Liver (tissue), 9 donors: ENCODE data around the gene MARCOL. TPM values are rescaled to one million over a fixed set of nuclear protein-coding genes. Genes with fewer than 3 reads are reported as not detected.

Experiments used
- DNase-seq: peaks from one replicate; pipeline ENCODE4 v3.0.0-alpha.2; 2017; ENCODE audit warnings: low spot score
- H3K27ac ChIP-seq, 2 donors: one replicate each; pipeline ENCODE4 v1.7.0; 2013; ENCODE audit warnings: inconsistent platforms in 2 of 2, low read length in 2 of 2, control low read depth in 1 of 2, low read depth in 1 of 2, mild to moderate bottlenecking in 1 of 2
- H3K27me3 ChIP-seq, 4 donors: one replicate each; pipeline versions ENCODE4 v1.6.1 to v1.7.0; 2013; ENCODE audit warnings: low read length in 3 of 4, inconsistent platforms in 1 of 4, mild to moderate bottlenecking in 1 of 4, moderate library complexity in 1 of 4; ENCODE audit not compliant: control insufficient read depth in 4 of 4, insufficient read depth in 4 of 4
- H3K36me3 ChIP-seq, 4 donors: one replicate each; pipeline versions ENCODE4 v1.6.1 to v1.7.0; 2013; ENCODE audit warnings: low read length in 3 of 4, mild to moderate bottlenecking in 3 of 4, low read depth in 1 of 4, moderate library complexity in 1 of 4; ENCODE audit not compliant: control insufficient read depth in 4 of 4, insufficient read depth in 3 of 4
- H3K4me1 ChIP-seq, 4 donors: one replicate each; pipeline versions ENCODE4 v1.6.1 to v1.7.0; 2013; ENCODE audit warnings: low read length in 3 of 4, mild to moderate bottlenecking in 3 of 4, moderate library complexity in 1 of 4; ENCODE audit not compliant: control insufficient read depth in 4 of 4, insufficient read depth in 4 of 4
- H3K4me3 ChIP-seq, 3 donors: one replicate each; pipeline versions ENCODE4 v1.6.1 to v1.7.0; 2013; ENCODE audit warnings: low read length in 3 of 3, control low read depth in 1 of 3, low read depth in 1 of 3, mild to moderate bottlenecking in 1 of 3
- H3K9ac ChIP-seq, 2 donors: one replicate each; pipeline ENCODE4 v1.7.0; 2013; ENCODE audit warnings: low read length in 2 of 2, mild to moderate bottlenecking in 2 of 2, moderate library complexity in 2 of 2, control low read depth in 1 of 2, low read depth in 1 of 2
- H3K9me3 ChIP-seq, 4 donors: one replicate each; pipeline versions ENCODE4 v1.6.1 to v1.7.0; 2013; ENCODE audit warnings: low read length in 3 of 4; ENCODE audit not compliant: control insufficient read depth in 4 of 4
- EGR1 ChIP-seq, 2 donors: IDR thresholded peaks; 2 replicates each; pipeline ENCODE4 v1.6.1; 2016 to 2018; ENCODE audit warnings: antibody characterized with exemption in 2 of 2, low read depth in 2 of 2
- FOXA1 ChIP-seq: IDR thresholded peaks from 2 replicates; pipeline ENCODE4 v1.6.1; 2016; ENCODE audit warnings: antibody characterized with exemption
- FOXA2 ChIP-seq: IDR thresholded peaks from 2 replicates; pipeline ENCODE4 v1.6.1; 2016; ENCODE audit warnings: antibody characterized with exemption
- GABPA ChIP-seq, 2 donors: IDR thresholded peaks in 1 of 2; conservative IDR thresholded peaks in 1 of 2; 2 replicates each; pipeline ENCODE4 v1.6.1; 2016; ENCODE audit warnings: antibody characterized with exemption in 2 of 2, mild to moderate bottlenecking in 1 of 2, moderate library complexity in 1 of 2
- HNF4A ChIP-seq, 2 donors: conservative IDR thresholded peaks; 2 replicates each; pipeline ENCODE4 v1.6.1; 2016; ENCODE audit warnings: antibody characterized with exemption in 2 of 2, mild to moderate bottlenecking in 2 of 2
- HNF4G ChIP-seq: IDR thresholded peaks from 2 replicates; pipeline ENCODE4 v1.6.1; 2016; ENCODE audit warnings: antibody characterized with exemption
- JUND ChIP-seq, 2 donors: IDR thresholded peaks; 2 replicates each; pipeline ENCODE4 v1.6.1; 2016; ENCODE audit warnings: antibody characterized with exemption in 2 of 2
- NR2F2 ChIP-seq: IDR thresholded peaks from 2 replicates; pipeline ENCODE4 v1.6.1; 2016; ENCODE audit warnings: antibody characterized with exemption
- RAD21 ChIP-seq, 2 donors: IDR thresholded peaks; 2 replicates each; pipeline ENCODE4 v1.6.1; 2016; ENCODE audit warnings: antibody characterized with exemption in 2 of 2, mild to moderate bottlenecking in 2 of 2
- RXRA ChIP-seq, 2 donors: IDR thresholded peaks; 2 replicates each; pipeline ENCODE4 v1.6.1; 2017 to 2018; ENCODE audit warnings: antibody characterized with exemption in 2 of 2, mild to moderate bottlenecking in 1 of 2
- TAF1 ChIP-seq: conservative IDR thresholded peaks from 2 replicates; pipeline ENCODE4 v1.6.1; 2016; ENCODE audit warnings: antibody characterized with exemption, mild to moderate bottlenecking
- YY1 ChIP-seq: IDR thresholded peaks from 2 replicates; pipeline ENCODE4 v1.6.1; 2016; ENCODE audit warnings: antibody characterized with exemption, mild to moderate bottlenecking
- WGBS: extraction: QIAGEN DNeasy Blood & Tissue Kit; methylation state at CpG from one replicate; pipeline ENCODE4 v1.1.7; 2013; 5-methylcytosine and 5-hydroxymethylcytosine counted together
- polyA plus RNA-seq, 2 donors: library from polyadenylated mRNA; stranded (reverse) in 1 of 2; unstranded in 1 of 2; fragments of 200-250 nt in 1 of 2; fragments of >200 nt in 1 of 2; fragmentation: Nextera tagmentation in 1 of 2; extraction: Ambion mirVana in 1 of 2; gene quantifications; one replicate each; pipeline versions ENCODE4 v1.2.1 to v1.2.3, GENCODE V29; 2013 to 2015
- total RNA-seq, 2 donors: library from RNA; depleted of rRNA; stranded (reverse); fragments of >200 nt; gene quantifications; one replicate each; pipeline ENCODE4 v1.2.3, GENCODE V29; 2014
- TF ChIP-seq, protein P1 (sequence below): IDR thresholded peaks from 2 replicates; pipeline ENCODE4 v1.6.1; 2016; ENCODE audit warnings: antibody characterized with exemption, mild to moderate bottlenecking
- TF ChIP-seq, protein P2 (sequence below): IDR thresholded peaks from 2 replicates; pipeline ENCODE4 v1.6.1; 2016; ENCODE audit warnings: antibody characterized with exemption
- TF ChIP-seq, protein P3 (sequence below): IDR thresholded peaks from 2 replicates; pipeline ENCODE4 v1.6.1; 2016; ENCODE audit warnings: antibody characterized with exemption
- TF ChIP-seq, protein P4 (sequence below): IDR thresholded peaks from 2 replicates; pipeline ENCODE4 v1.6.1; 2016; ENCODE audit warnings: antibody characterized with exemption
- donor health status: healthy.
- donor health status: healthy.
- donor health status: healthy.
- donor health status: healthy.
- donor health status: healthy.

MARCOL gene
- total and polyA plus RNA-seq, 4 donors: not detected

DNA sequence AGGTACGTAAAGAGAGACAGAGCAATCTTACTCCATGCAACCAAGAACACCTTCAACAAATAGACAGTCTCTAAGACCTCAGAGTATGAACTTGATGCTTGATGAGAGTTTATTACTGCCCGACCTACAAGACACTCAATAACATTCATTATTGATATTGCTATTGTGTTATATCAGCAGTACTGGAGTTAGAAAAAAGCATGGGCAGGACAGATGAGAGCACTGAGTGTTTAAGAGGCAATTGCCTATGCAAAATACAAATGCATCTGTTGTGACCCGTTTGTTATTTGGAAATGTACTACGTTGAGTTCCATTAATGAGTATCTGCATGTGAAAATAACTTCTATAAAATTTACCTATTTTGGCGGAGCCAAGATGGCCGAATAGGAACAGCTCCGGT, 8.1 kb upstream of the MARCOL start:
- no peak overlapping the region for H3K9ac ChIP-seq
- WGBS: 97% methylated on average over 7 of the region's 7 CpGs

DNA sequence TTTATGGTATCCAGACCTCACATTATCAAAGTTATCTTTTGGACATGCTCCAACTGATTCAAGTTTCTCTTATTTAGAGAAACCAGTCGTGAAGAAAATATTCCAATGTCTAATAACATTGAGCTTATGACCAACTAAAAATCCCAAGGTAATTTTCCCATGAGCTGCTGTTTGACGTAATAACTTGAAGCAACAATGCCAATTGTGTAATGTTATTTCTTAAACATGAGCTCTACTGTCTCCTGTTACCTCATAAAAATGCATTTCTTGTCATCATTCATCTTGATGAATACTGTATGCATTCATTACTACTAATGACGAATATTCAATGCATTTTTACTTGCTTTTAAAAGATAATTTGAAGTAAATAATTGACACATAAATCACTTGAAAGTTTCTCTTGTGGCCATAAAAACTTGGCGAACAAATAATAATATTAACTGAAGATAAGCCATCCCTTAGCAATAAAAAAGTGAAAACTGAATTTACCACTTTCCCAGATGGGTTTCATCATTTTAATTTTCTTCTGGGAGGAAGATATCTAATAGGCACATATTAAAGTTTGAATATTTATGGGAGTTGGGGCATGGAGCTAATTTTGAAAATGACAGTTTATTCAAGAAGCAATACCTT, 424 bp upstream of the MARCOL start:
- no peak for DNase-seq
- Histone ChIP-seq H3K36me3 (no peaks in the 10 kb centered on the region), H3K27me3 (peaks cover 0 to 3% (median 0%) of the 10 kb centered on the region in 4 donors), H3K9me3 (no peaks in the 10 kb centered on the region), H3K27ac (no peak overlapping the region), H3K9ac (no peak overlapping the region), H3K4me3 (no peak overlapping the region), H3K4me1 (no peaks in the 10 kb centered on the region)
- WGBS: 57% methylated on average over 4 of the region's 4 CpGs
- TF ChIP-seq, protein P1, sequence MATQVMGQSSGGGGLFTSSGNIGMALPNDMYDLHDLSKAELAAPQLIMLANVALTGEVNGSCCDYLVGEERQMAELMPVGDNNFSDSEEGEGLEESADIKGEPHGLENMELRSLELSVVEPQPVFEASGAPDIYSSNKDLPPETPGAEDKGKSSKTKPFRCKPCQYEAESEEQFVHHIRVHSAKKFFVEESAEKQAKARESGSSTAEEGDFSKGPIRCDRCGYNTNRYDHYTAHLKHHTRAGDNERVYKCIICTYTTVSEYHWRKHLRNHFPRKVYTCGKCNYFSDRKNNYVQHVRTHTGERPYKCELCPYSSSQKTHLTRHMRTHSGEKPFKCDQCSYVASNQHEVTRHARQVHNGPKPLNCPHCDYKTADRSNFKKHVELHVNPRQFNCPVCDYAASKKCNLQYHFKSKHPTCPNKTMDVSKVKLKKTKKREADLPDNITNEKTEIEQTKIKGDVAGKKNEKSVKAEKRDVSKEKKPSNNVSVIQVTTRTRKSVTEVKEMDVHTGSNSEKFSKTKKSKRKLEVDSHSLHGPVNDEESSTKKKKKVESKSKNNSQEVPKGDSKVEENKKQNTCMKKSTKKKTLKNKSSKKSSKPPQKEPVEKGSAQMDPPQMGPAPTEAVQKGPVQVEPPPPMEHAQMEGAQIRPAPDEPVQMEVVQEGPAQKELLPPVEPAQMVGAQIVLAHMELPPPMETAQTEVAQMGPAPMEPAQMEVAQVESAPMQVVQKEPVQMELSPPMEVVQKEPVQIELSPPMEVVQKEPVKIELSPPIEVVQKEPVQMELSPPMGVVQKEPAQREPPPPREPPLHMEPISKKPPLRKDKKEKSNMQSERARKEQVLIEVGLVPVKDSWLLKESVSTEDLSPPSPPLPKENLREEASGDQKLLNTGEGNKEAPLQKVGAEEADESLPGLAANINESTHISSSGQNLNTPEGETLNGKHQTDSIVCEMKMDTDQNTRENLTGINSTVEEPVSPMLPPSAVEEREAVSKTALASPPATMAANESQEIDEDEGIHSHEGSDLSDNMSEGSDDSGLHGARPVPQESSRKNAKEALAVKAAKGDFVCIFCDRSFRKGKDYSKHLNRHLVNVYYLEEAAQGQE: no peak
- TF ChIP-seq EGR1 (IDR thresholded peaks at IDR 0.05; ENCODE audit: low read depth in 2 of 2) (no peak), HNF4G (no peak), JUND (IDR thresholded peaks at IDR 0.05) (no peak), FOXA2 (no peak), YY1 (no peak), HNF4A (conservative IDR thresholded peaks at IDR 0.05) (no peak), GABPA (IDR thresholded peaks at IDR 0.05 in 1 of 2, conservative IDR thresholded peaks at IDR 0.05 in 1 of 2) (no peak), FOXA1 (no peak)
- TF ChIP-seq, protein P2, sequence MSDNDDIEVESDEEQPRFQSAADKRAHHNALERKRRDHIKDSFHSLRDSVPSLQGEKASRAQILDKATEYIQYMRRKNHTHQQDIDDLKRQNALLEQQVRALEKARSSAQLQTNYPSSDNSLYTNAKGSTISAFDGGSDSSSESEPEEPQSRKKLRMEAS: no peak
- TF ChIP-seq, protein P3, sequence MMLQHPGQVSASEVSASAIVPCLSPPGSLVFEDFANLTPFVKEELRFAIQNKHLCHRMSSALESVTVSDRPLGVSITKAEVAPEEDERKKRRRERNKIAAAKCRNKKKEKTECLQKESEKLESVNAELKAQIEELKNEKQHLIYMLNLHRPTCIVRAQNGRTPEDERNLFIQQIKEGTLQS: no peak
- TF ChIP-seq, protein P4, sequence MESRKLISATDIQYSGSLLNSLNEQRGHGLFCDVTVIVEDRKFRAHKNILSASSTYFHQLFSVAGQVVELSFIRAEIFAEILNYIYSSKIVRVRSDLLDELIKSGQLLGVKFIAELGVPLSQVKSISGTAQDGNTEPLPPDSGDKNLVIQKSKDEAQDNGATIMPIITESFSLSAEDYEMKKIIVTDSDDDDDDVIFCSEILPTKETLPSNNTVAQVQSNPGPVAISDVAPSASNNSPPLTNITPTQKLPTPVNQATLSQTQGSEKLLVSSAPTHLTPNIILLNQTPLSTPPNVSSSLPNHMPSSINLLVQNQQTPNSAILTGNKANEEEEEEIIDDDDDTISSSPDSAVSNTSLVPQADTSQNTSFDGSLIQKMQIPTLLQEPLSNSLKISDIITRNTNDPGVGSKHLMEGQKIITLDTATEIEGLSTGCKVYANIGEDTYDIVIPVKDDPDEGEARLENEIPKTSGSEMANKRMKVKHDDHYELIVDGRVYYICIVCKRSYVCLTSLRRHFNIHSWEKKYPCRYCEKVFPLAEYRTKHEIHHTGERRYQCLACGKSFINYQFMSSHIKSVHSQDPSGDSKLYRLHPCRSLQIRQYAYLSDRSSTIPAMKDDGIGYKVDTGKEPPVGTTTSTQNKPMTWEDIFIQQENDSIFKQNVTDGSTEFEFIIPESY: no peak

More for the DNA sequence above, 8.1 kb upstream of the MARCOL start:
- Histone ChIP-seq H3K9me3 (no peaks in the 10 kb centered on the region), H3K36me3 (no peaks in the 10 kb centered on the region), H3K27me3 (no peaks in the 10 kb centered on the region), H3K27ac (no peak overlapping the region), H3K4me1 (no peaks in the 10 kb centered on the region), H3K4me3 (no peak overlapping the region)
- TF ChIP-seq NR2F2 (no peak), RXRA (IDR thresholded peaks at IDR 0.05) (no peak), TAF1 (no peak), HNF4A (conservative IDR thresholded peaks at IDR 0.05) (no peak), RAD21 (IDR thresholded peaks at IDR 0.05) (no peak), GABPA (IDR thresholded peaks at IDR 0.05 in 1 of 2, conservative IDR thresholded peaks at IDR 0.05 in 1 of 2) (no peak)
- TF ChIP-seq, protein P2: no peak
- TF ChIP-seq, protein P3: no peak
- TF ChIP-seq, protein P1: no peak
- TF ChIP-seq, protein P4: no peak
- DNase-seq: no peak
